ENCODE data around the gene LRRC74B.

Gene LRRC74B

DNA sequence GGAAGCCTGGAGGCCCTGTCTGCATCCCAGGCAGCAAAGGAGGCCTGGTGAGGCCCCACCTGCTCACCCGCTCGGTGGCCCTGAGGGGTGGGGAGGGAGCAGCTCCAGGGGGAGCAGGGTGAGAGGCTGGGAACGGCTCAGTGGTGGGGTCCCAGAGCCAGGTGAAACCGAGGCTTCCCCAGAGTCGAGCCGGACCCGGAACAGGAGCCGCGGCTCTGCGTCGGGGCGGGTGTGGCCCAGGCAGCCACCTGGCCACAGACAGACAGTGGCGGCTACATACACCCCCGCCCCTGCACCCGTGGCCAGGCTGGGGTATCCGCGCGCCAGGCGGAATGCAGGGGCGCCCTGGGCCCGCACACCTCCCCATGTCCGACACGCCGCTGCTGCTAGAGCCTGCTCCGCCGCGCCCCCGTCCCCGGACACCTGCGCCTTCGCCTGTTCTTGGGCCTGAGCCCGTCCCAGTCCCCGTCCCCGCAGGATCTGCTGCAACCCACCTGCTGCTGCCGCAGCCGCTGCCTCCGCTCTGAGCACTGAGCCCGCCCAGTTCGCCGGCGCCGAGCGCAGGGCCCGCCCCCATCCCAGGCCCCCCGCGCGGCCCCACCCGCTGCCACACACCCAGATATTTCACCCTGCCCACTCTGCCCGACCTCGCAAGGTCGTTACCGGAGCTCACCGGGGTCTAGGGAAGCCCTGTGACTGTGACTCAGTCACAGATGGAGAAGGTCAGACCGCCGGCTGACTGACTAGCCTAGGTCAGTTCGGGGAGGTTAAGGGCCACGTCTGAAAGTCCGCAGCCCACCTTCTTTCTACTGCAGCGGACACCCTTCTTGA is 13.5 kb upstream of the LRRC74B start, which contains the start of gene SLC7A4:
TSS of gene SLC7A4 (minus strand) at position 525 of the 831 bp plus-strand sequence. CDS start 749 bp downstream, outside the sequence.
- Histone ChIP-seq H3K36me3 (ENCODE audit: insufficient read depth, low read length) (no peaks in the 10 kb centered on the region), H3K4me3 (ENCODE audit: low read depth, low read length, poor library complexity, severe bottlenecking) (no peak within 1 kb of the TSS), H3K27me3 (ENCODE audit: insufficient read depth, low read length) (0 out of 2 replicates have a peak, but pooled peaks cover 6% of the 10 kb centered on the region), H3K4me1 (ENCODE audit: insufficient read depth, low read length, severe bottlenecking) (no peaks in the 10 kb centered on the region), H3K4me2 (ENCODE audit: low read length) (no peak within 1 kb of the TSS), H3K79me2 (ENCODE audit: insufficient read depth, low read length) (no peaks in the 10 kb centered on the region), H3K27ac (ENCODE audit: low read depth, low read length, poor library complexity, severe bottlenecking) (no peak within 1 kb of the TSS), H3K9me2 (ENCODE audit: low read depth, low read length) (no peaks in the 10 kb centered on the region), H3K9ac (ENCODE audit: low read length) (no peak within 1 kb of the TSS), H3K9me3 (ENCODE audit: low read length) (no peaks in the 10 kb centered on the region), H2AFZ (ENCODE audit: low read length) (no peak within 1 kb of the TSS), H4K20me1 (ENCODE audit: insufficient read depth, low read length) (no peaks in the 10 kb centered on the region), H3F3A (ENCODE audit: insufficient read depth, low read length) (no peaks in the 10 kb centered on the region)
- TF ChIP-seq EZH2 (IDR thresholded peaks at IDR 0.05; ENCODE audit: borderline replicate concordance, low read length): no peak
- TF ChIP-seq, protein P1, sequence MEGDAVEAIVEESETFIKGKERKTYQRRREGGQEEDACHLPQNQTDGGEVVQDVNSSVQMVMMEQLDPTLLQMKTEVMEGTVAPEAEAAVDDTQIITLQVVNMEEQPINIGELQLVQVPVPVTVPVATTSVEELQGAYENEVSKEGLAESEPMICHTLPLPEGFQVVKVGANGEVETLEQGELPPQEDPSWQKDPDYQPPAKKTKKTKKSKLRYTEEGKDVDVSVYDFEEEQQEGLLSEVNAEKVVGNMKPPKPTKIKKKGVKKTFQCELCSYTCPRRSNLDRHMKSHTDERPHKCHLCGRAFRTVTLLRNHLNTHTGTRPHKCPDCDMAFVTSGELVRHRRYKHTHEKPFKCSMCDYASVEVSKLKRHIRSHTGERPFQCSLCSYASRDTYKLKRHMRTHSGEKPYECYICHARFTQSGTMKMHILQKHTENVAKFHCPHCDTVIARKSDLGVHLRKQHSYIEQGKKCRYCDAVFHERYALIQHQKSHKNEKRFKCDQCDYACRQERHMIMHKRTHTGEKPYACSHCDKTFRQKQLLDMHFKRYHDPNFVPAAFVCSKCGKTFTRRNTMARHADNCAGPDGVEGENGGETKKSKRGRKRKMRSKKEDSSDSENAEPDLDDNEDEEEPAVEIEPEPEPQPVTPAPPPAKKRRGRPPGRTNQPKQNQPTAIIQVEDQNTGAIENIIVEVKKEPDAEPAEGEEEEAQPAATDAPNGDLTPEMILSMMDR (IDR thresholded peaks at IDR 0.05; ENCODE audit: low read length): no peak

DNA sequence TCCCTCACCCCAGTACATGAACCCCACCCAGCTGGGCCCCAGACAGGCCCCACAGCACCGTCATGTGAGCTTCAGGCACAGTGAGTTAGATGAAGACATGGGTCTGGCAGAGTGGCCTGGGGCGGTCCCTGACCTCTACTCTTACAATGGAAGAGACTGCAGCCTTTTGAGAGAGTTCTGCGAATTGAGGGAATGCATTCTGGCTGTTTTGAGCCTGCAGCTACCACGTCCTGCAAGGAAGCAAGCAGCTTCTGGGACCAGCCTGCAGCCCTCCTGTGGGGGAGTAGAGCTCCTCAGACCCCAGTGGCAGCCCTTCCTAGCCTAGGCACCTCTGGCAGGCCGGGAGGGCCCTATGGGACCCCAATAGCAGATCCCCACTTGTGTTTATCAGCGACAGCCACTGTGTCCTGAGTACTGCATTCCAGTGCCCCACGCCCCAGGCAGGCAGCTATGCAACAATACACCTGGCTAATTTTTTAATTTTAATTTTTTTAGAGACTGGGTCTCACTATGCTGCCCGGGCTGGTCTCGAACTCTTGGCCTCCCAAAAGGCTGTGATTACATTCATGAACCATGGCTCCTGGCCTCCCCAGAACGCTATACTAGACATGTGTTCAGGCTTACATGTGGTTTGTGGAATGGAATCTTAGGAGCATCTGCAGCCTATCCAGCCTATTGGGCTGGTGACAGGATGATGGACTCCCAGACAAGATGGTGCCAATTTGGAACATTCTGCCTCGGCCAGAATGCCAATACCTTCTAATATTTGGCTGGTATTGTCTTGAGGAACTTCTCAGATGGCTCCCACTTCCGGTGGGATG is 12.7 kb upstream of the LRRC74B start:
- H3K27ac ChIP-seq (ENCODE audit: low read depth, low read length, poor library complexity, severe bottlenecking): no peak overlapping the region
- TF ChIP-seq, protein P1 (IDR thresholded peaks at IDR 0.05; ENCODE audit: low read length): no peak
- H3K4me1 ChIP-seq (ENCODE audit: insufficient read depth, low read length, severe bottlenecking): no peaks in the 10 kb centered on the region
- no peaks in the 10 kb centered on the region for H4K20me1 ChIP-seq (ENCODE audit: insufficient read depth, low read length)
- no peaks in the 10 kb centered on the region for H3K9me2 ChIP-seq (ENCODE audit: low read depth, low read length)
- no peaks in the 10 kb centered on the region for H3K79me2 ChIP-seq (ENCODE audit: insufficient read depth, low read length)
- no peak overlapping the region for H3K4me3 ChIP-seq (ENCODE audit: low read depth, low read length, poor library complexity, severe bottlenecking)
- H3K9ac ChIP-seq (ENCODE audit: low read length): no peak overlapping the region
- 0 out of 2 replicates have a peak, but pooled peaks cover 10% of the 10 kb centered on the region for H3K27me3 ChIP-seq (ENCODE audit: insufficient read depth, low read length)
- no peaks in the 10 kb centered on the region for H3F3A ChIP-seq (ENCODE audit: insufficient read depth, low read length)
- H3K9me3 ChIP-seq (ENCODE audit: low read length): no peaks in the 10 kb centered on the region
- H3K36me3 ChIP-seq (ENCODE audit: insufficient read depth, low read length): no peaks in the 10 kb centered on the region
- no peak overlapping the region for H3K4me2 ChIP-seq (ENCODE audit: low read length)
- H2AFZ ChIP-seq (ENCODE audit: low read length): no peak overlapping the region

DNA sequence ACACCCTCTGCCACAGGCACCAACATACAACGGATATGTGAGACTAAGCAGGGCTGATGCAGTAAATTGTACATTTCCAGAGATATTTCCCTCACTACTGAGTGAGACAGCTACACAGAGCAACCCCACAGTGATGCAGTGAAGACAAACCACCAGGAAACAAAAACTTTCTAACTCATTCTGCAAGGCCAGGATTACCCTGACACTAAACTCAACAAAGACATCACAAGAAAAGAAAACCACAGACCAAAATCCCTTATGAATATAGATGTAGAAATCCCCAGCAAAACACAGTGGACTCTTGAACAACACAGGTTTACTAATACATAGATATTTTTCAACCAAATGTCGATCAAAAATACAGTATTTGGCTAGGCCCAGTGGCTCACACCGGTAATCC is 11.9 kb upstream of the LRRC74B start:
- H2AFZ ChIP-seq (ENCODE audit: low read length): no peak overlapping the region
- no peak overlapping the region for H3K27ac ChIP-seq (ENCODE audit: low read depth, low read length, poor library complexity, severe bottlenecking)
- TF ChIP-seq, protein P1 (IDR thresholded peaks at IDR 0.05; ENCODE audit: low read length): no peak
- no peak for TF ChIP-seq EZH2 (IDR thresholded peaks at IDR 0.05; ENCODE audit: borderline replicate concordance, low read length)
- H3F3A ChIP-seq (ENCODE audit: insufficient read depth, low read length): no peaks in the 10 kb centered on the region
- no peak overlapping the region for H3K9ac ChIP-seq (ENCODE audit: low read length)
- no peak overlapping the region for H3K4me2 ChIP-seq (ENCODE audit: low read length)
- no peaks in the 10 kb centered on the region for H3K4me1 ChIP-seq (ENCODE audit: insufficient read depth, low read length, severe bottlenecking)
- H3K4me3 ChIP-seq (ENCODE audit: low read depth, low read length, poor library complexity, severe bottlenecking): no peak overlapping the region
- no peaks in the 10 kb centered on the region for H3K79me2 ChIP-seq (ENCODE audit: insufficient read depth, low read length)
- 0 out of 2 replicates have a peak, but pooled peaks cover 10% of the 10 kb centered on the region for H3K27me3 ChIP-seq (ENCODE audit: insufficient read depth, low read length)
- no peaks in the 10 kb centered on the region for H3K36me3 ChIP-seq (ENCODE audit: insufficient read depth, low read length)
- H4K20me1 ChIP-seq (ENCODE audit: insufficient read depth, low read length): no peaks in the 10 kb centered on the region
- no peaks in the 10 kb centered on the region for H3K9me2 ChIP-seq (ENCODE audit: low read depth, low read length)
- no peaks in the 10 kb centered on the region for H3K9me3 ChIP-seq (ENCODE audit: low read length)
